ENCODE results near the gene RFXANK. TPM values are rescaled to one million over a fixed set of nuclear protein-coding genes. Genes with fewer than 3 reads are reported as not detected.

The RFXANK gene
- total and polyA plus RNA-seq, 9 of the 15 experiments (the other 6 are each of a cell fraction or from before 2014, with no cell fraction given): 68.6 to 181 (median 150) TPM

DNA sequence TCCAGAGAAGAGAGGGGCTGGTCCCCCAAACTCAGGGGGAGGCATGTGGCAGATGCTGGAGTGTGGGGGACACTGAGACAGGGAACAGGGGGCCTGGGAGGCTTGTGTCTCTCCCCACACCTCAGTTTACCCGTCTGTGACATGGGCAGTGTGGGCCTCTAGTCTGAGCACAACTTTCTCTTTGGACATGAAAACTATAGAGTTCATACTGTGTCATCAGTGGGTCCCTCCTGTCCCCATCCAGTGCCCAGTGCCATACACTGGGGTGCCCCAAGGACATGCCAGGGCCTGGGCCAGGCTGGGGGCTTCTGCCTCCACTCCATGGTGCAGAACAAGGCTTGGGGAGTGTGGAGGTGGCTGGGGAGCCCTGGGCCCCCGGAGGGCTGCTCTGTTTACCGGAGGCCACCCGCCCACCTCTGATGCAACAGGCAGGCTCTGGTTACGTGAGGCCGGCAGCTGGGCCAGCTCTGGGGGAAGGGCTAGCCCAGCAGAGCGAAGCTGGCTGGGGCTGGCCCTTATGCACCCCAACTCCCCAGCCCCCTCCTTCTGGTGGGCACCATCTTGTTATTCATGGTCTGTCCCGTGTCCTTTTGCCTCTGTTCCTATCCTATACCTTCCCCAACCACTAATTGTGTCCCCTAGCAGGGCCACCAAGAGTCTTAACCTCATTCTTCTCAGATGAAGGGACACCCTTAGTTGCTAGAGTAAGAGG is 20.1 kb upstream of the RFXANK start:
- POLR2A ChIA-PET: no interaction called here
- Histone ChIP-seq H3K9me3 (replicated peaks; ENCODE audit: control insufficient read depth, insufficient read depth, low read depth, low read length) (no peaks in the 10 kb centered on the region), H3K9ac (ENCODE audit: insufficient read depth in 1 of 2, low read depth in 2 of 2, low read length in 2 of 2) (peak overlapping the region; percentile 42 to 77), H4K20me1 (replicated peaks; ENCODE audit: control insufficient read depth, insufficient read depth, low read length) (peaks cover 8% of the 10 kb centered on the region), H3K27me3 (ENCODE audit: control insufficient read depth in 2 of 2, insufficient read depth in 2 of 2, low read length in 2 of 2) (no peaks in the 10 kb centered on the region), H2AFZ (ENCODE audit: low read depth, low read length) (0 out of 2 replicates have a peak overlapping the region, but pooled peaks have one; percentile 7), H3K4me3 (no peak overlapping the region), H3K36me3 (ENCODE audit: control insufficient read depth, insufficient read depth, low read length) (peaks cover 6% of the 10 kb centered on the region; the same call in 1 of the 3 replicates), H3K4me2 (ENCODE audit: insufficient read depth, low read length) (peak overlapping the region; percentile 42), H3K27ac (ENCODE audit: extremely low read depth, low read depth, low read length) (peak overlapping the region; percentile 74), H3K9me1 (ENCODE audit: control insufficient read depth, insufficient read depth, low read length) (peaks cover 2% of the 10 kb centered on the region), H3K79me2 (ENCODE audit: control insufficient read depth, insufficient read depth, low read length) (no peaks in the 10 kb centered on the region), H3K4me1 (replicated peaks in 1 of 2; ENCODE audit: control insufficient read depth in 2 of 2, insufficient read depth in 2 of 2, low read length in 2 of 2) (peaks cover 31 to 34% of the 10 kb centered on the region in 2 experiments; a peak in 4 of 5 replicates)
- 16% methylated on average over 8 of the region's 8 CpGs for WGBS (ENCODE audit: insufficient coverage, low coverage, missing lambda C conversion rate)
- intact Hi-C loops (cut with micrococcal nuclease) (loop anchor here (5.0 kb wide), 1 partner anchor 35 kb away; the partner anchor contains the start of gene TMEM161A), in situ Hi-C loops (cut with MboI) (no loop called here)
- BruUV-seq (replicated peaks): no TSS peak
- ATAC-seq (peak; percentile 79), FAIRE-seq (no peak), DNase-seq (ENCODE audit: extremely low read depth in 1 of 4, low spot score in 3 of 4) (peak; percentile 35 to 71 (median 56))
- CTCF ChIA-PET (ENCODE audit: low intra/inter-chr PET ratio): no interaction called here
- TF ChIP-seq MAZ (CRISPR knock-in tag; conservative IDR thresholded peaks at IDR 0.05 in 1 of 2, IDR thresholded peaks at IDR 0.05 in 1 of 2) (peak; percentile 26 to 41; a peak in 1 of 4 replicates), CEBPG (CRISPR knock-in tag; IDR thresholded peaks at IDR 0.05) (peak; percentile 97), CEBPG (tag; conservative IDR thresholded peaks at IDR 0.05 in 1 of 2, IDR thresholded peaks at IDR 0.05 in 1 of 2) (peak; percentile 89 to 94), CXXC5 (CRISPR knock-in tag; IDR thresholded peaks at IDR 0.05) (peak; percentile 35), SMAD1 (IDR thresholded peaks at IDR 0.05; ENCODE audit: low read depth, low read length, partially characterized antibody) (peak; percentile 44), JUND (IDR thresholded peaks at IDR 0.05; ENCODE audit: borderline replicate concordance, low read depth, low read length) (peak; percentile 77), JUND (tag; IDR thresholded peaks at IDR 0.05; ENCODE audit: borderline replicate concordance, low read depth, low read length) (no peak; the same call in 2 of the 3 replicates), FOXJ3 (CRISPR knock-in tag; IDR thresholded peaks at IDR 0.05) (no peak), FOXA1 (IDR thresholded peaks at IDR 0.05; ENCODE audit: borderline replicate concordance) (no peak), MYC (IDR thresholded peaks at IDR 0.05; ENCODE audit: low read depth, low read length) (peak; percentile 58; the same call in 1 of the 2 replicates), MYC (CRISPR knock-in tag; IDR thresholded peaks at IDR 0.05; ENCODE audit: borderline replicate concordance, low read depth) (no peak)

All from K562 (cell line).